Mesodermal cell (in vitro differentiated cells): ENCODE data around the gene NTF4. TPM values are rescaled to one million over a fixed set of nuclear protein-coding genes. Genes with fewer than 3 reads are reported as not detected.
A peak's percentile ranks its signal among the peaks of the same experiment; 100 is the strongest.

Experiments
- H3K27ac ChIP-seq: 2 replicates; pipeline ENCODE4 v1.7.0; 2013; ENCODE audit warnings: mild to moderate bottlenecking, low read depth, low read length, moderate library complexity; ENCODE audit not compliant: severe bottlenecking
- H3K36me3 ChIP-seq: 2 replicates; pipeline ENCODE4 v1.7.1; 2013; ENCODE audit warnings: mild to moderate bottlenecking, low read length, moderate library complexity; ENCODE audit not compliant: control insufficient read depth, insufficient read depth
- H3K4me1 ChIP-seq: one replicate; pipeline ENCODE4 v1.7.1; 2013; ENCODE audit warnings: mild to moderate bottlenecking, low read length; ENCODE audit not compliant: insufficient read depth, control insufficient read depth, poor library complexity, severe bottlenecking
- H3K4me3 ChIP-seq: 2 replicates; pipeline ENCODE4 v1.7.0; 2013; ENCODE audit warnings: low read length, control low read depth, mild to moderate bottlenecking; ENCODE audit not compliant: insufficient read depth, poor library complexity, severe bottlenecking; ENCODE audit errors: extremely low read depth
- H3K9me3 ChIP-seq: 2 replicates; pipeline ENCODE4 v1.7.1; 2013; ENCODE audit warnings: mild to moderate bottlenecking, low read length, moderate library complexity; ENCODE audit not compliant: control insufficient read depth
- WGBS, 2 experiments: methylation state at CpG; one replicate each; pipeline ENCODE4 v1.1.5; 2013; ENCODE audit warnings: missing lambda C conversion rate in 2 of 2; ENCODE audit not compliant: insufficient coverage in 2 of 2; 5-methylcytosine and 5-hydroxymethylcytosine counted together
- polyA plus RNA-seq, 2 experiments: library from polyadenylated mRNA; stranded (reverse); fragments of 50-300 nt; gene quantifications; one replicate each; pipeline ENCODE4 v1.2.3, GENCODE V29; 2013

Gene NTF4
- polyA plus RNA-seq (2013, experiment 1 of 2) = 1.8 TPM
- polyA plus RNA-seq (2013, experiment 2 of 2) = 2.0 TPM

- Histone ChIP-seq H3K36me3 (no peaks in the 10 kb centered on the region), H3K4me1 (peaks cover 11% of the 10 kb centered on the region), H3K9me3 (no peaks in the 10 kb centered on the region), H3K4me3 (peak within 1 kb of the TSS; percentile 35), H3K27ac (no peak within 1 kb of the TSS)
- 0 to 4% methylated on average over 28 to 29 of the region's 53 CpGs for WGBS, 2 experiments
These were observed at the start of gene NTF4 for GRCh38 chr19:49064768-49065611. Gene NTF4, minus strand, starts transcription at chr19:49064818. Its CDS starts 2,821 bp downstream, at chr19:49061997.

GRCh38 chr19:49113762-49114629 is 49.4 kb upstream of the NTF4 start, which contains the start of gene LIN7B:
Gene LIN7B, plus strand, starts transcription at chr19:49114370. Its CDS starts 35 bp downstream, at chr19:49114405.
- Histone ChIP-seq H3K27ac (peak within 1 kb of the TSS; percentile 62), H3K4me3 (peak within 1 kb of the TSS; percentile 69), H3K4me1 (peaks cover 16% of the 10 kb centered on the region), H3K9me3 (no peaks in the 10 kb centered on the region), H3K36me3 (peaks cover 13% of the 10 kb centered on the region)
- WGBS, 2 experiments = 2 to 4% methylated on average over 35 to 57 of the region's 66 CpGs

- Histone ChIP-seq H3K9me3 (no peaks in the 10 kb centered on the region), H3K36me3 (peaks cover 39% of the 10 kb centered on the region), H3K4me3 (no peak overlapping the region), H3K27ac (peak overlapping the region; percentile 1), H3K4me1 (peaks cover 30% of the 10 kb centered on the region)
- WGBS, 2 experiments = 94 to 96% methylated on average over 7 to 9 of the region's 11 CpGs
These were observed 46.8 kb upstream of the NTF4 start for GRCh38 chr19:49111218-49111998.

- Histone ChIP-seq H3K36me3 (peaks cover 44% of the 10 kb centered on the region), H3K9me3 (no peaks in the 10 kb centered on the region), H3K4me1 (peaks cover 30% of the 10 kb centered on the region), H3K4me3 (no peak overlapping the region), H3K27ac (peak overlapping the region; percentile 1)
- WGBS, 2 experiments = 76% methylated on average over 2 of the region's 3 CpGs; no CpG with 5 or more reads in 1 of the 2 experiments
These were observed 45.9 kb upstream of the NTF4 start for GRCh38 chr19:49110567-49110966.

- Histone ChIP-seq H3K4me1 (peaks cover 30% of the 10 kb centered on the region), H3K4me3 (no peak overlapping the region), H3K27ac (peak overlapping the region; percentile 24), H3K36me3 (peaks cover 52% of the 10 kb centered on the region), H3K9me3 (no peaks in the 10 kb centered on the region)
- WGBS, 2 experiments = 95 to 97% methylated on average over 5 to 7 of the region's 8 CpGs
These were observed 45.1 kb upstream of the NTF4 start for GRCh38 chr19:49109569-49110233.

- H3K4me3 ChIP-seq = no peak overlapping the region
- WGBS, 2 experiments = 91 to 96% methylated on average over 5 of the region's 5 CpGs
- H3K9me3 ChIP-seq = no peaks in the 10 kb centered on the region
- H3K36me3 ChIP-seq = peaks cover 58% of the 10 kb centered on the region
- H3K27ac ChIP-seq = peak overlapping the region; percentile 33
- peaks cover 30% of the 10 kb centered on the region for H3K4me1 ChIP-seq
These were observed 44.4 kb upstream of the NTF4 start for GRCh38 chr19:49109051-49109450.

- WGBS, 2 experiments = 95 to 97% methylated on average over 90 to 91 of the region's 93 CpGs
- no peak overlapping the region for H3K27ac ChIP-seq
- no peaks in the 10 kb centered on the region for H3K9me3 ChIP-seq
- H3K4me1 ChIP-seq = peaks cover 26% of the 10 kb centered on the region
- H3K36me3 ChIP-seq = peaks cover 70% of the 10 kb centered on the region
- no peak overlapping the region for H3K4me3 ChIP-seq
These were observed 43.2 kb upstream of the NTF4 start for GRCh38 chr19:49107625-49108459.

GRCh38 chr19:49106648-49107135 is 42.1 kb upstream of the NTF4 start:
- 77 to 84% methylated on average over 11 to 12 of the region's 12 CpGs for WGBS, 2 experiments
- Histone ChIP-seq H3K9me3 (no peaks in the 10 kb centered on the region), H3K36me3 (peaks cover 79% of the 10 kb centered on the region), H3K27ac (peak overlapping the region; percentile 23), H3K4me1 (peaks cover 26% of the 10 kb centered on the region), H3K4me3 (no peak overlapping the region)

GRCh38 chr19:49104229-49104864 is 39.7 kb upstream of the NTF4 start:
- H3K4me1 ChIP-seq = peaks cover 27% of the 10 kb centered on the region
- H3K9me3 ChIP-seq = no peaks in the 10 kb centered on the region
- WGBS, 2 experiments = 97% methylated on average over 23 to 24 of the region's 30 CpGs
- no peak overlapping the region for H3K4me3 ChIP-seq
- peaks cover 95% of the 10 kb centered on the region for H3K36me3 ChIP-seq
- peak overlapping the region; percentile 47 for H3K27ac ChIP-seq
